Measurements from ENCODE around the gene RAB35. TPM values are rescaled to one million over a fixed set of nuclear protein-coding genes. Genes with fewer than 3 reads are reported as not detected.

The RAB35 gene
- total and polyA plus RNA-seq, 2 donors from 2014 or later = 23.2 to 56.1 TPM

DNA sequence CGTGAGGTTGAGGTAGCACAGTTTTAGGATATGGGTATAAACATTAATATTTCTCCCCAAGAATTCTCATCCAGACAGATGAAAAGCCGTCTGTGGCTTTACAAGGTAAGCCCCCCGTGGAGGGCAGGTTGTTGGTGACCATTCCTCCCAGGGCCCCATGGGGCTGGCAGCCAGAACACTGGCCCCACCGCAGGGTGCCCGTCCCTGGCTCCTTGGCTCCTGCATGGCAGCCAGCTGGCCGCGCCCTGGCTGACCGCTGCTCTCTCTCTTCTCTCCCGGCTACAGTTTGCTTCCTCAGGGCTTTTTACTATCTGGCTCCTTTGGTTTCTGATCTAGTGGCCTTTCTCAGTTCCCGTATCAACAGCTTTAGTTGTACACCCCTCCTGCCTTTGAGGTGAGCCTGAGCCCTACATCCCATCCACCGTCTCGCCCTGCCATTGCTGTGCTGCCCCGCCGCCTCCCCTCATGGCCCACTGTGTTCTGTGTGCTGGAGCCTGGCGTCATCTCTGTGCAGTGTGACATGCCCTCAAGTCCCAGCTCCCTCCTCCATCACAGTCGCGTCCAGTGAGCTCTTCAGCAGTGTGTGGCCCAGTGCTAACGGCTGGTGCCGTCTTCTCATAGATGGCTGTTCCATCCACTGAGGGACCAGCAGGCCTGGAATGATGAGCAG lies 25.8 kb downstream of the RAB35 start:
- FAIRE-seq = no peak
- TF ChIP-seq, protein P1, sequence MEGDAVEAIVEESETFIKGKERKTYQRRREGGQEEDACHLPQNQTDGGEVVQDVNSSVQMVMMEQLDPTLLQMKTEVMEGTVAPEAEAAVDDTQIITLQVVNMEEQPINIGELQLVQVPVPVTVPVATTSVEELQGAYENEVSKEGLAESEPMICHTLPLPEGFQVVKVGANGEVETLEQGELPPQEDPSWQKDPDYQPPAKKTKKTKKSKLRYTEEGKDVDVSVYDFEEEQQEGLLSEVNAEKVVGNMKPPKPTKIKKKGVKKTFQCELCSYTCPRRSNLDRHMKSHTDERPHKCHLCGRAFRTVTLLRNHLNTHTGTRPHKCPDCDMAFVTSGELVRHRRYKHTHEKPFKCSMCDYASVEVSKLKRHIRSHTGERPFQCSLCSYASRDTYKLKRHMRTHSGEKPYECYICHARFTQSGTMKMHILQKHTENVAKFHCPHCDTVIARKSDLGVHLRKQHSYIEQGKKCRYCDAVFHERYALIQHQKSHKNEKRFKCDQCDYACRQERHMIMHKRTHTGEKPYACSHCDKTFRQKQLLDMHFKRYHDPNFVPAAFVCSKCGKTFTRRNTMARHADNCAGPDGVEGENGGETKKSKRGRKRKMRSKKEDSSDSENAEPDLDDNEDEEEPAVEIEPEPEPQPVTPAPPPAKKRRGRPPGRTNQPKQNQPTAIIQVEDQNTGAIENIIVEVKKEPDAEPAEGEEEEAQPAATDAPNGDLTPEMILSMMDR (IDR thresholded peaks at IDR 0.05; ENCODE audit: borderline replicate concordance, extremely low read depth, insufficient read depth) = no peak
- H3K4me1 ChIP-seq (ENCODE audit: control insufficient read depth in 2 of 3, insufficient read depth in 2 of 3, low read depth in 1 of 3, low read length in 3 of 3) = peaks cover 0 to 5% (median 2%) of the 10 kb centered on the region in 3 donors
- H3K27ac ChIP-seq (ENCODE audit: low read depth in 2 of 2, low read length in 2 of 2) = no peak overlapping the region
- H3K9ac ChIP-seq (ENCODE audit: low read length in 3 of 3) = no peak overlapping the region
- H3K9me3 ChIP-seq (ENCODE audit: control insufficient read depth in 2 of 3, insufficient read depth in 1 of 3, low read length in 3 of 3) = no peaks in the 10 kb centered on the region
- DNase-seq = peak in 2 of 5 donors; percentile 32 to 43
- intact Hi-C loops (cut with DNase I) = no loop called here
- peaks cover 0 to 32% (median 10%) of the 10 kb centered on the region in 3 donors for H3K36me3 ChIP-seq (ENCODE audit: control insufficient read depth in 2 of 3, insufficient read depth in 3 of 3, low read length in 3 of 3)
- no peaks in the 10 kb centered on the region for H3K27me3 ChIP-seq (ENCODE audit: control insufficient read depth, insufficient read depth, low read length)
- no peak overlapping the region for H3K4me3 ChIP-seq (ENCODE audit: low read length in 3 of 3)

DNA sequence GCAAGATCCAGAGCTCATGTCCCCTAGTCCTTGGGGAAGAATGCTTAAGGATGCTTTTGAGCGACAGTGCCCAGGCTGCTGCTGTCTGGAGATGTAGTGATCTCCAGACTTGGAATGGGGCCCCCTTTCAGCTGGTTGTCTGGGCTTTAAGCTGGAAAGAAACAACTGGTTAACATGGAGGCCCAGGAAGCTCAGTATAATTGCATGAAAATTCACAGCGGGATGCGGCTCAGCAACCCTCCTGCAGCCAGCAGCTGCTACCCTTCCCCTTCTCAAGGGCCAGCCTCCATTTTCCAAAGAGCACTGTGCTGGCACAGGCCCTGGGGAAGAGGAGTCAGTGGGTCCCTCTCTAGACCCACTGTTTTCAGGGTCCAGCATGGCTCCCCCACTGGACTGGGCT lies 26.3 kb downstream of the RAB35 start:
- no peak overlapping the region for H3K9ac ChIP-seq (ENCODE audit: low read length in 3 of 3)
- H3K9me3 ChIP-seq (ENCODE audit: control insufficient read depth in 2 of 3, insufficient read depth in 1 of 3, low read length in 3 of 3) = no peaks in the 10 kb centered on the region
- H3K4me1 ChIP-seq (ENCODE audit: control insufficient read depth in 2 of 3, insufficient read depth in 2 of 3, low read depth in 1 of 3, low read length in 3 of 3) = peaks cover 0 to 5% (median 0%) of the 10 kb centered on the region in 3 donors
- intact Hi-C loops (cut with DNase I) = no loop called here
- H3K27ac ChIP-seq (ENCODE audit: low read depth in 2 of 2, low read length in 2 of 2) = no peak overlapping the region
- H3K27me3 ChIP-seq (ENCODE audit: control insufficient read depth, insufficient read depth, low read length) = no peaks in the 10 kb centered on the region
- no peak for FAIRE-seq
- peak in 1 of 5 donors; percentile 10 for DNase-seq
- TF ChIP-seq, protein P1 (IDR thresholded peaks at IDR 0.05; ENCODE audit: borderline replicate concordance, extremely low read depth, insufficient read depth) = no peak
- H3K36me3 ChIP-seq (ENCODE audit: control insufficient read depth in 2 of 3, insufficient read depth in 3 of 3, low read length in 3 of 3) = peaks cover 0 to 32% (median 10%) of the 10 kb centered on the region in 3 donors
- no peak overlapping the region for H3K4me3 ChIP-seq (ENCODE audit: low read length in 3 of 3)

DNA sequence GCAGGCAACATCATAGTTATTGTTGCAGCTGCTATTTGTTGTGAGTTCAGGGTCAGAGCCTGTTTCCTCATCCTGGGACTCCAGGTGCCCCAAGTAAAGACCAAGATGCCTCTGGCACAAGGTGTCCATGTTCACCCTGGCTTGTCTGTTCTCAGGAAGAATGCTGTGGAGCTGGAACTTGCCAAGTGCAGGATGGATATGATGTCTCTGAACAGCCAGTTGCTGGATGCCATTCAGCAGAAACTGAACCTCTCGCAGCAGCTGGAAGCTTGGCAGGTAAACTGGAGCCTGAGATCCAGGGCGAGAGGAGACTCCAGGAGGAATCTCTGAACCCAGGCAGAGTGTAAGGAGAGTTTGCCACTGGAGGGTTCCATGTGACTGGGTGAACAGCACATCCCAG lies 26.8 kb downstream of the RAB35 start:
- Histone ChIP-seq H3K9ac (ENCODE audit: low read length in 3 of 3) (no peak overlapping the region), H3K27ac (ENCODE audit: low read depth in 2 of 2, low read length in 2 of 2) (no peak overlapping the region), H3K4me1 (ENCODE audit: control insufficient read depth in 2 of 3, insufficient read depth in 2 of 3, low read depth in 1 of 3, low read length in 3 of 3) (peaks cover 0 to 5% (median 0%) of the 10 kb centered on the region in 3 donors), H3K9me3 (ENCODE audit: control insufficient read depth in 2 of 3, insufficient read depth in 1 of 3, low read length in 3 of 3) (no peaks in the 10 kb centered on the region), H3K4me3 (ENCODE audit: low read length in 3 of 3) (no peak overlapping the region), H3K36me3 (ENCODE audit: control insufficient read depth in 2 of 3, insufficient read depth in 3 of 3, low read length in 3 of 3) (peaks cover 0 to 31% (median 10%) of the 10 kb centered on the region in 3 donors), H3K27me3 (ENCODE audit: control insufficient read depth, insufficient read depth, low read length) (no peaks in the 10 kb centered on the region)
- no peak for DNase-seq
- intact Hi-C loops (cut with DNase I) = no loop called here
- TF ChIP-seq, protein P1 (IDR thresholded peaks at IDR 0.05; ENCODE audit: borderline replicate concordance, extremely low read depth, insufficient read depth) = no peak
- no peak for FAIRE-seq
